ENCODE results near the gene ARL3. TPM values are rescaled to one million over a fixed set of nuclear protein-coding genes. Genes with fewer than 3 reads are reported as not detected.

The ARL3 gene
- total RNA-seq, 5 donors from 2014 or later (not counting 1 experiment from before 2014, with no cell fraction given): 2.7 to 5.0 (median 3.5) TPM

DNA sequence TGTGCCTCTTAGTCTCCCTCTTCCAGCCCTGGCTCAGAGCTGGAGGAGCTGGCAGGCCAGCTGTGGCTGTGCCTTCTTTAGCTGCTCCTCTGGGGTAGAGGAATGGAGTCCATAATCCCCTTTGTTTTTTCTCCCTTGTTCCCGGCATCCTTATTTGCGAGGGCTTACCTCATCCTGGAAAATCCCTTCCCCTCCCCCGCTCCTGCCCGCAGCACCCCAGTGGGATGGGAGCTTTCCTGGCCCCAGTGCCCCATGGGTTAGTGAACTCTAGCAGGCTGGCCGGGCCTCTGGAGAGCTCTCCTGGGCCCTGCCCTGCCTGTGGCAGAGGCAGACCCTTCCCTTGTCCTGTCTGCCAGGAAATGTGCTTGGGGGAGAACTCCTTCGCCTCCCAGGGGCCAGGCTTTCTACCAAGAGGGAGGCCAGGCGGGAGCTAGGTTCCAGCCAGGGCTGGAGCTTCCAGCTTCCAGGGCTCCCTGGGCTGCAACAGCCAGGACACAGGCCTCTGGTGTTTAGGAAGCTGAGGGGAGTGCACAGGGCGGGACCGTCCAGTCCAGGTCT lies 86.4 kb downstream of the ARL3 start:
- H3K36me3 ChIP-seq (ENCODE audit: control insufficient read depth in 2 of 2, extremely low read depth in 1 of 2, insufficient read depth in 1 of 2, low read length in 1 of 2): peaks cover 3 to 24% of the 10 kb centered on the region in 2 donors
- CTCF ChIA-PET: interaction anchor here in 1 of 2 donors (0.5 kb wide), 1 partner anchor 88 kb away, joined by 5 read pairs; no protein-coding TSS in a partner anchor

DNA sequence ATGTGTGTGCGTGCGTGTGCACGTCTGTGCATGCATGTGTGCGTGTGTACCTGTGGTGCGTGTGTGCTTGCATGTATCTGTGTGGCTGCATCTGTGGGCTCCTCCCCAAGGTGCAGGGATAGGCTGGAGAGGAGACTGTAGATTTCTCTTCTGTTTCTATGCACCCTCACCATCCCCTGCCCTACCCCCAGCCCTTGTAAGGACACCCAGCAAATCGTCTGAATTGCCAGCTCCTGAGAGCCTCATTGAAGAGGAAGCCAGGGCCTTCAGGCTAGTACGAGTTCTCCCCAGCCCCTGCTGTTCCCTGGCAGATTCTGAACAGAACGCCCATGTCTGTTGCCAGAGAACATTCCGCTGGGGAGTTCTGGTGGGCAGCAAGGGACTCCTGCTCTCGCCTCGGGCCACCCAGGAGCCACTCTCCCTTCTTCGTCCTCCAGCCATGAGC lies 86.9 kb downstream of the ARL3 start:
- Mint-ChIP-seq H3K27me3 (no peaks in the 10 kb centered on the region), H3K4me3 (no peak overlapping the region), H3K27ac (peak overlapping the region in 1 of 2 donors; percentile 16), H3K4me1 (peaks cover 2 to 8% (median 7%) of the 10 kb centered on the region in 3 donors), H3K36me3 (peaks cover 5% of the 10 kb centered on the region), H3K9me3 (no peaks in the 10 kb centered on the region)
- ChIA-PET POLR2A (no interaction called here), CTCF (no interaction called here)
- no peak for DNase-seq
- no peak overlapping the region for H3K27ac ChIP-seq (ENCODE audit: low read length)
- H3K27me3 ChIP-seq (replicated peaks in 1 of 2; ENCODE audit: control insufficient read depth in 2 of 2, extremely low read depth in 1 of 2, insufficient read depth in 2 of 2, low read length in 1 of 2): no peaks in the 10 kb centered on the region
- H3K36me3 ChIP-seq (ENCODE audit: control insufficient read depth in 2 of 2, extremely low read depth in 1 of 2, insufficient read depth in 1 of 2, low read length in 1 of 2): peaks cover 3 to 24% of the 10 kb centered on the region in 2 donors
- ATAC-seq (replicated peaks in 1 of 4): no peak
- no peaks in the 10 kb centered on the region for H3K9me3 ChIP-seq
- WGBS (ENCODE audit: insufficient coverage): 84% methylated on average over 8 of the region's 12 CpGs
- H3K4me1 ChIP-seq (ENCODE audit: control insufficient read depth in 1 of 2, extremely low read depth in 1 of 2, insufficient read depth in 2 of 2, low read length in 2 of 2): peaks cover under 1 to 5% of the 10 kb centered on the region in 2 experiments
- H3K4me3 ChIP-seq (ENCODE audit: control insufficient read depth in 1 of 2, extremely low read depth in 1 of 2, low read length in 1 of 2): no peak overlapping the region

More for the DNA sequence above, 86.4 kb downstream of the ARL3 start:
- peaks cover 7 to 13% (median 12%) of the 10 kb centered on the region in 3 donors for H3K4me1 Mint-ChIP-seq
- POLR2A ChIA-PET: no interaction called here
- DNase-seq: no peak
- no peak overlapping the region for H3K27ac Mint-ChIP-seq
- no peak for ATAC-seq (replicated peaks in 1 of 4)
- no peak overlapping the region for H3K4me3 Mint-ChIP-seq
- H3K27ac ChIP-seq (ENCODE audit: low read length): no peak overlapping the region
- 91% methylated on average over 6 of the region's 9 CpGs for WGBS (ENCODE audit: insufficient coverage)
- H3K27me3 ChIP-seq (replicated peaks in 1 of 2; ENCODE audit: control insufficient read depth in 2 of 2, extremely low read depth in 1 of 2, insufficient read depth in 2 of 2, low read length in 1 of 2): no peaks in the 10 kb centered on the region
- H3K9me3 ChIP-seq: no peaks in the 10 kb centered on the region
- H3K27me3 Mint-ChIP-seq: no peaks in the 10 kb centered on the region
- H3K4me1 ChIP-seq (ENCODE audit: control insufficient read depth in 1 of 2, extremely low read depth in 1 of 2, insufficient read depth in 2 of 2, low read length in 2 of 2): peaks cover 5 to 10% of the 10 kb centered on the region in 2 experiments
- H3K36me3 Mint-ChIP-seq: peaks cover 5% of the 10 kb centered on the region
- no peaks in the 10 kb centered on the region for H3K9me3 Mint-ChIP-seq
- no peak overlapping the region for H3K4me3 ChIP-seq (ENCODE audit: control insufficient read depth in 1 of 2, extremely low read depth in 1 of 2, low read length in 1 of 2)

- CTCF ChIA-PET: interaction anchor here in 1 of 2 donors (0.6 kb wide), 1 partner anchor 9 kb away, joined by 3 read pairs; no protein-coding TSS in a partner anchor
- 86% methylated on average over 8 of the region's 10 CpGs for WGBS (ENCODE audit: insufficient coverage)
- no peaks in the 10 kb centered on the region for H3K9me3 ChIP-seq
- DNase-seq (no peak), ATAC-seq (replicated peaks in 1 of 4) (no peak)
- H3K4me1 ChIP-seq (ENCODE audit: control insufficient read depth in 1 of 2, extremely low read depth in 1 of 2, insufficient read depth in 2 of 2, low read length in 2 of 2): peaks cover 0 to 8% of the 10 kb centered on the region in 2 experiments
- H3K27me3 ChIP-seq (replicated peaks in 1 of 2; ENCODE audit: control insufficient read depth in 2 of 2, extremely low read depth in 1 of 2, insufficient read depth in 2 of 2, low read length in 1 of 2): no peaks in the 10 kb centered on the region
- H3K27me3 Mint-ChIP-seq: no peaks in the 10 kb centered on the region
- no peak overlapping the region for H3K27ac ChIP-seq (ENCODE audit: low read length)
- peaks cover 3 to 24% of the 10 kb centered on the region in 2 donors for H3K36me3 ChIP-seq (ENCODE audit: control insufficient read depth in 2 of 2, extremely low read depth in 1 of 2, insufficient read depth in 1 of 2, low read length in 1 of 2)
- H3K9me3 Mint-ChIP-seq: no peaks in the 10 kb centered on the region
- POLR2A ChIA-PET: no interaction called here
- no peak overlapping the region for H3K4me3 ChIP-seq (ENCODE audit: control insufficient read depth in 1 of 2, extremely low read depth in 1 of 2, low read length in 1 of 2)
- no peak overlapping the region for H3K27ac Mint-ChIP-seq
- no peak overlapping the region for H3K4me3 Mint-ChIP-seq
- peaks cover 0 to 7% (median 2%) of the 10 kb centered on the region in 3 donors for H3K4me1 Mint-ChIP-seq
- H3K36me3 Mint-ChIP-seq: peaks cover 5% of the 10 kb centered on the region
These were observed 88.0 kb downstream of the ARL3 start for GRCh38 chr10:102626026-102626685.

DNA sequence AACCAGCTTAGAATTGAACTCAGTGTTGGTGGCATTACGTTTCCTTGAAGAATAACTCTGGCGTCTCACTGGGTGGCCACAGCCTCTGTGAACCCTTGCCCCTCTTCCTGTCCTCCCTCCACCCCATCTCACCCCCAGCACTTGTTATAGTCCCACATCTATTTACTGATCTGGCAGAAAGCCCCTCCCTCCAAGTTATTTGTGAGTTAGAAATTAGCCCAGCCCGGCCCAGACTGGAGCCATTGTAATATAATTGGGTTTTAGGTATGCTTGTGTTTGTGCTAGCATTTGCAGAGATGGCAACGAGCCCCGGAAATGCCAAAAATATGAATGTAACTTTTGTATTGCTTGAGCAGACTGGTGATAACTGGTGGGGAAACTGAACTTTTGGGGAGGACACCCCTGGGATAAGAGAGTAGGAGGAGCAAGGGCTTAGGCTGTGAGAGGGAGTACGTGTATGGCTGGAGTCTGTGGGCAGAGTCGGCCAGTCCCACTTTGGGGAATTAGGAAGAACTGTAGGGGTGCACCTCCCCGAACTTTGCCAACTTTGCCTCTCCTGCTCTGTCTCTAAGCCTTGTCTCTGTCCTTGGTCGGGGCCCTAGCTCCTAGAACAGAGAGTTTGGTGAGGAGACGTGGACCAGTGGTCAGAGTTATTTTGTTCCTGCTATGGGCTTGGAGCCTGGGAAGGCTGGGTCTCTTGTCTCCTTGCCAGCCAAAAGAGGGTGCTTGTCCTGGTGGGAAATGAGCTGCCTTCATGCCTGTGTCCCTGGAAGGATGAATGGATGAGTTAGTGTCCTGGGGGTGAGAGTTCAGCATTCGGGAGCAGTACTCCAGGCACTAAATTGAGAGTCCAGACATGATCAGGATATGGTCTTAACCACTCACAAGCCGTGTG lies 89.2 kb downstream of the ARL3 start:
- Mint-ChIP-seq H3K4me3 (no peak overlapping the region), H3K36me3 (peaks cover 5% of the 10 kb centered on the region), H3K4me1 (peaks cover 0 to 7% (median 5%) of the 10 kb centered on the region in 3 donors), H3K27me3 (no peaks in the 10 kb centered on the region), H3K27ac (no peak overlapping the region), H3K9me3 (no peaks in the 10 kb centered on the region)
- peaks cover 3 to 16% of the 10 kb centered on the region in 2 donors for H3K36me3 ChIP-seq (ENCODE audit: control insufficient read depth in 2 of 2, extremely low read depth in 1 of 2, insufficient read depth in 1 of 2, low read length in 1 of 2)
- no peak overlapping the region for H3K27ac ChIP-seq (ENCODE audit: low read length)
- ATAC-seq (replicated peaks in 1 of 4) (no peak), DNase-seq (no peak)
- peaks cover 0 to 13% of the 10 kb centered on the region in 2 experiments for H3K4me1 ChIP-seq (ENCODE audit: control insufficient read depth in 1 of 2, extremely low read depth in 1 of 2, insufficient read depth in 2 of 2, low read length in 2 of 2)
- no peaks in the 10 kb centered on the region for H3K9me3 ChIP-seq
- CTCF ChIA-PET: interaction anchor here in 1 of 2 donors (0.6 kb wide), 1 partner anchor 418 kb away, joined by 3 read pairs; no protein-coding TSS in a partner anchor
- POLR2A ChIA-PET: no interaction called here
- no peak overlapping the region for H3K4me3 ChIP-seq (ENCODE audit: control insufficient read depth in 1 of 2, extremely low read depth in 1 of 2, low read length in 1 of 2)
- WGBS (ENCODE audit: insufficient coverage): 97% methylated on average over 9 of the region's 12 CpGs
- no peaks in the 10 kb centered on the region for H3K27me3 ChIP-seq (replicated peaks in 1 of 2; ENCODE audit: control insufficient read depth in 2 of 2, extremely low read depth in 1 of 2, insufficient read depth in 2 of 2, low read length in 1 of 2)

DNA sequence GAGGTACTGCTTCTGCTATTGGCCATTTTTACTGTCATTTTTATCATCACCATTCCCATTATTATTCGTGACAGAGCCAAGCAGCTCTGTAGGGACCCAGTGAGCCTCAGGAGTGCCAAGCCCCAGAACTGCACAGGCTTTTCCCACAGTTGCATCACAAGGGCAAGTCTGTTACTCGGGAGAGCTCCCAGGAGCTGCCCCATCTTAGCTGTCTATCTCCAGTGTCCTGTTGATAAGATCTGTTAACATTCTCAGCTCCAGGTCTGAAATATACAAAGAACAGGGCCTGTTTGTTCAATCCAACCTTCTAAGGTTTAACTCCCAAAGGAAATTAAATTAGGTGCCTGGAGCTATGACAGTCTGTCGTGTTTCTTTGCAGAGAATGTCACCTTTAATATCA lies 90.1 kb downstream of the ARL3 start:
- Mint-ChIP-seq H3K4me1 (peaks cover 0 to 7% (median 5%) of the 10 kb centered on the region in 3 donors), H3K27me3 (no peaks in the 10 kb centered on the region), H3K27ac (no peak overlapping the region), H3K36me3 (peaks cover 5% of the 10 kb centered on the region), H3K4me3 (no peak overlapping the region), H3K9me3 (no peaks in the 10 kb centered on the region)
- Histone ChIP-seq H3K27ac (ENCODE audit: low read length) (no peak overlapping the region), H3K4me1 (ENCODE audit: control insufficient read depth in 1 of 2, extremely low read depth in 1 of 2, insufficient read depth in 2 of 2, low read length in 2 of 2) (peaks cover 0 to 13% of the 10 kb centered on the region in 2 experiments), H3K4me3 (ENCODE audit: control insufficient read depth in 1 of 2, extremely low read depth in 1 of 2, low read length in 1 of 2) (no peak overlapping the region), H3K36me3 (ENCODE audit: control insufficient read depth in 2 of 2, extremely low read depth in 1 of 2, insufficient read depth in 1 of 2, low read length in 1 of 2) (peaks cover 0 to 22% of the 10 kb centered on the region in 2 donors), H3K9me3 (no peaks in the 10 kb centered on the region), H3K27me3 (replicated peaks in 1 of 2; ENCODE audit: control insufficient read depth in 2 of 2, extremely low read depth in 1 of 2, insufficient read depth in 2 of 2, low read length in 1 of 2) (no peaks in the 10 kb centered on the region)
- DNase-seq (no peak), ATAC-seq (replicated peaks in 1 of 4) (no peak)
- CTCF ChIA-PET: interaction anchor here in 1 of 2 donors (0.6 kb wide), 1 partner anchor 417 kb away, joined by 3 read pairs; no protein-coding TSS in a partner anchor
- POLR2A ChIA-PET: interaction anchor here (0.5 to 0.6 kb wide), 2 partner anchors 22 to 126 kb away, joined by 3 to 5 read pairs; no protein-coding TSS in a partner anchor
- 83% methylated on average over 1 of the region's 3 CpGs for WGBS (ENCODE audit: insufficient coverage)
